ENCODE measurements around the gene CCR4.

DNA sequence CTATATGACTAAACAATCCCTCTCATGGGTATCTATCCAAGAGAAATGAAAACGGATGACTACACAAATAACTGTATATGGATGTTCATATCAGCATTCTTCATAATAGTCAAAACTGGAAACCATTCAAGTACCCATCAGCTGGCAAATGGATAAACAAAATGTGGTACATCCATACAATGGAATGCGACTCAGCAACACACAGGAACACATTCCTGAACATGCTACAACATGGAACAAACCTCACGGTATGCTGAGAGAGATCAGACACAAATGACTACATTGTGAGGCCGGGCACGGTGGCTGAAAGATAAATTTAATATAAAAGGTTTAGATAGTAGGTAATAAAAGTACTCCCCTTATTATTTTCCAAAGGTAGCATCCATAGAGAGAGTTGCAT is 42.6 kb downstream of the CCR4 start:
- TF ChIP-seq, protein P1, sequence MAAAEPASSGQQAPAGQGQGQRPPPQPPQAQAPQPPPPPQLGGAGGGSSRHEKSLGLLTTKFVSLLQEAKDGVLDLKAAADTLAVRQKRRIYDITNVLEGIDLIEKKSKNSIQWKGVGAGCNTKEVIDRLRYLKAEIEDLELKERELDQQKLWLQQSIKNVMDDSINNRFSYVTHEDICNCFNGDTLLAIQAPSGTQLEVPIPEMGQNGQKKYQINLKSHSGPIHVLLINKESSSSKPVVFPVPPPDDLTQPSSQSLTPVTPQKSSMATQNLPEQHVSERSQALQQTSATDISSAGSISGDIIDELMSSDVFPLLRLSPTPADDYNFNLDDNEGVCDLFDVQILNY (CRISPR knock-in tag; IDR thresholded peaks at IDR 0.05), result no peak
- TF ChIP-seq MTA2 (IDR thresholded peaks at IDR 0.05; ENCODE audit: low read depth), result no peak
- no peak for TF ChIP-seq ZNF274 (IDR thresholded peaks at IDR 0.05; ENCODE audit: borderline replicate concordance, low read depth, low read length)
- TF ChIP-seq NFRKB (IDR thresholded peaks at IDR 0.05; ENCODE audit: low read depth), result no peak
- no peak for TF ChIP-seq ZBTB1 (CRISPR knock-in tag; IDR thresholded peaks at IDR 0.05; ENCODE audit: borderline replicate concordance, low read depth)
- TF ChIP-seq, protein P2, sequence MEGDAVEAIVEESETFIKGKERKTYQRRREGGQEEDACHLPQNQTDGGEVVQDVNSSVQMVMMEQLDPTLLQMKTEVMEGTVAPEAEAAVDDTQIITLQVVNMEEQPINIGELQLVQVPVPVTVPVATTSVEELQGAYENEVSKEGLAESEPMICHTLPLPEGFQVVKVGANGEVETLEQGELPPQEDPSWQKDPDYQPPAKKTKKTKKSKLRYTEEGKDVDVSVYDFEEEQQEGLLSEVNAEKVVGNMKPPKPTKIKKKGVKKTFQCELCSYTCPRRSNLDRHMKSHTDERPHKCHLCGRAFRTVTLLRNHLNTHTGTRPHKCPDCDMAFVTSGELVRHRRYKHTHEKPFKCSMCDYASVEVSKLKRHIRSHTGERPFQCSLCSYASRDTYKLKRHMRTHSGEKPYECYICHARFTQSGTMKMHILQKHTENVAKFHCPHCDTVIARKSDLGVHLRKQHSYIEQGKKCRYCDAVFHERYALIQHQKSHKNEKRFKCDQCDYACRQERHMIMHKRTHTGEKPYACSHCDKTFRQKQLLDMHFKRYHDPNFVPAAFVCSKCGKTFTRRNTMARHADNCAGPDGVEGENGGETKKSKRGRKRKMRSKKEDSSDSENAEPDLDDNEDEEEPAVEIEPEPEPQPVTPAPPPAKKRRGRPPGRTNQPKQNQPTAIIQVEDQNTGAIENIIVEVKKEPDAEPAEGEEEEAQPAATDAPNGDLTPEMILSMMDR (IDR thresholded peaks at IDR 0.05 in 2 of 3, conservative IDR thresholded peaks at IDR 0.05 in 1 of 3; ENCODE audit: insufficient read depth in 2 of 3, low read depth in 1 of 3, low read length in 3 of 3), result no peak
- no peak for TF ChIP-seq EP300 (IDR thresholded peaks at IDR 0.05; ENCODE audit: low read length)
- TF ChIP-seq, protein P3, sequence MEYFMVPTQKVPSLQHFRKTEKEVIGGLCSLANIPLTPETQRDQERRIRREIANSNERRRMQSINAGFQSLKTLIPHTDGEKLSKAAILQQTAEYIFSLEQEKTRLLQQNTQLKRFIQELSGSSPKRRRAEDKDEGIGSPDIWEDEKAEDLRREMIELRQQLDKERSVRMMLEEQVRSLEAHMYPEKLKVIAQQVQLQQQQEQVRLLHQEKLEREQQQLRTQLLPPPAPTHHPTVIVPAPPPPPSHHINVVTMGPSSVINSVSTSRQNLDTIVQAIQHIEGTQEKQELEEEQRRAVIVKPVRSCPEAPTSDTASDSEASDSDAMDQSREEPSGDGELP (CRISPR knock-in tag; IDR thresholded peaks at IDR 0.05; ENCODE audit: borderline replicate concordance), result no peak
- TF ChIP-seq SP1 (CRISPR knock-in tag; IDR thresholded peaks at IDR 0.05), result no peak

All from K562 (cell line).